VCaP (cell line): Measurements from ENCODE around the gene TCN2.
"Not testable (repeated sequence)": the region's sequence is repeated elsewhere in the genome, so short reads cannot be mapped to it uniquely, and the experiment has no call there.

ENCODE experiments used
- H3K27ac ChIP-seq: fragments of 450-650 bp; 2 replicates; pipeline ENCODE4 v1.5.1; 2017
- CTCF ChIP-seq: fragments of 450-650 bp; conservative IDR thresholded peaks from 2 replicates; pipeline ENCODE4 v1.5.1; 2017; ENCODE audit warnings: mild to moderate bottlenecking, moderate library complexity

TCN2 gene

GRCh38 chr22:30614268-30614667 lies 7.3 kb downstream of the TCN2 start:
- TF ChIP-seq CTCF = no peak
- no peak overlapping the region for H3K27ac ChIP-seq

- no peak overlapping the region for H3K27ac ChIP-seq
- TF ChIP-seq CTCF = no peak
These were observed 7.9 kb downstream of the TCN2 start for GRCh38 chr22:30614879-30615278.

- no peak for TF ChIP-seq CTCF
- H3K27ac ChIP-seq = no peak overlapping the region
These were observed 8.6 kb downstream of the TCN2 start for GRCh38 chr22:30615543-30615954.

GRCh38 chr22:30617819-30618218 lies 10.8 kb downstream of the TCN2 start:
- no peak overlapping the region for H3K27ac ChIP-seq
- TF ChIP-seq CTCF = no peak

- not testable (repeated sequence) for H3K27ac ChIP-seq
These were observed 12.9 kb downstream of the TCN2 start for GRCh38 chr22:30619909-30620308.

GRCh38 chr22:30626413-30626812 lies 19.4 kb downstream of the TCN2 start:
- no peak for TF ChIP-seq CTCF
- no peak overlapping the region for H3K27ac ChIP-seq

- no peak for TF ChIP-seq CTCF
- H3K27ac ChIP-seq = no peak overlapping the region
These were observed 20.5 kb downstream of the TCN2 start for GRCh38 chr22:30627471-30627870.

- no peak overlapping the region for H3K27ac ChIP-seq
- no peak for TF ChIP-seq CTCF
These were observed 21.5 kb downstream of the TCN2 start for GRCh38 chr22:30628491-30628890.

- H3K27ac ChIP-seq = not testable (repeated sequence)
These were observed 24.5 kb downstream of the TCN2 start for GRCh38 chr22:30631469-30631868.
